OCI-LY7 (cell line): ENCODE measurements around the gene ERC1. TPM values are rescaled to one million over a fixed set of nuclear protein-coding genes. Genes with fewer than 3 reads are reported as not detected.

Experiments
- BruUV-seq: library from RNA; stranded (reverse); fragments of 400-500 nt; replicated peaks from 2 replicates; lab custom pipeline; 2021; lab: Mats Ljungman, UMichigan
- CTCF ChIA-PET: fragments of 300-600 bp; sonication (Branson Sonifier 250); formaldehyde crosslinking; loops from one replicate; lab custom pipeline; 2022; ENCODE audit warnings: antibody characterized with exemption; ENCODE audit not compliant: unreplicated experiment; lab: Charles Lee
- POLR2A ChIA-PET: fragments of 300-600 bp; sonication (Branson Sonifier 250); formaldehyde crosslinking; loops from one replicate; lab custom pipeline; 2022; ENCODE audit warnings: antibody characterized with exemption; lab: Charles Lee
- DNase-seq: peaks from one replicate; pipeline ENCODE4 v3.0.0-alpha.2; 2015; ENCODE audit warnings: low spot score
- H2AFZ ChIP-seq: fragments of 200-600 bp; sonication (generic), shearing (Covaris generic); 2 replicates; pipeline ENCODE4 v1.6.1; 2014; ENCODE audit warnings: mild to moderate bottlenecking, antibody characterized with exemption, low read length, moderate library complexity
- H3K27ac ChIP-seq: fragments of 200-600 bp; sonication (generic); 2 replicates; pipeline ENCODE4 v1.5.1; 2014; ENCODE audit warnings: mixed run types, low read depth, mild to moderate bottlenecking, moderate library complexity, low read length, inconsistent platforms; ENCODE audit not compliant: poor library complexity, severe bottlenecking
- H3K36me3 ChIP-seq: fragments of 200-600 bp; sonication (generic); 2 replicates; pipeline ENCODE4 v1.6.1; 2014; ENCODE audit warnings: mild to moderate bottlenecking, antibody characterized with exemption, low read length, moderate library complexity, mixed read lengths; ENCODE audit not compliant: insufficient read depth
- H3K4me1 ChIP-seq: fragments of 200-600 bp; sonication (generic); 2 replicates; pipeline ENCODE4 v1.5.1; 2014; ENCODE audit warnings: mild to moderate bottlenecking, low read length; ENCODE audit not compliant: insufficient read depth, poor library complexity, severe bottlenecking
- H3K4me2 ChIP-seq: fragments of 200-600 bp; sonication (generic); 2 replicates; pipeline ENCODE4 v1.6.1; 2014; ENCODE audit warnings: mild to moderate bottlenecking, low read length
- H3K4me3 ChIP-seq: fragments of 200-600 bp; sonication (generic); 2 replicates; pipeline ENCODE4 v1.5.1; 2014; ENCODE audit warnings: mild to moderate bottlenecking, low read depth, low read length; ENCODE audit not compliant: poor library complexity, severe bottlenecking
- H3K79me2 ChIP-seq: fragments of 200-600 bp; sonication (generic); 2 replicates; pipeline ENCODE4 v1.6.1; 2016; ENCODE audit warnings: low read depth, mild to moderate bottlenecking, low read length, moderate library complexity, mixed read lengths; ENCODE audit not compliant: insufficient read depth
- H3K9me2 ChIP-seq: fragments of 200-600 bp; sonication (generic); 2 replicates; pipeline ENCODE4 v1.6.1; 2016; ENCODE audit warnings: mild to moderate bottlenecking, low read length, mixed read lengths; ENCODE audit not compliant: insufficient read depth
- H3K9me3 ChIP-seq: fragments of 200-600 bp; sonication (generic); 2 replicates; pipeline ENCODE4 v1.6.1; 2014; ENCODE audit warnings: mild to moderate bottlenecking, mixed run types, low read length, mixed read lengths
- H4K20me1 ChIP-seq: fragments of 200-600 bp; sonication (generic); 2 replicates; pipeline ENCODE4 v1.6.1; 2014; ENCODE audit warnings: mild to moderate bottlenecking, antibody characterized with exemption, low read length, moderate library complexity, mixed read lengths; ENCODE audit not compliant: insufficient read depth
- CTCF ChIP-seq: fragments of 200-600 bp; sonication (generic); conservative IDR thresholded peaks from 2 replicates; pipeline ENCODE4 v1.5.1; 2014; ENCODE audit warnings: mild to moderate bottlenecking, antibody characterized with exemption, low read length, moderate library complexity, mixed read lengths
- EZH2phosphoT487 ChIP-seq: fragments of 200-600 bp; sonication (generic); IDR thresholded peaks from 2 replicates; pipeline ENCODE4 v1.6.1; 2018; ENCODE audit warnings: low read depth, borderline replicate concordance, mild to moderate bottlenecking, mixed run types, antibody characterized with exemption, low read length, moderate library complexity, mixed read lengths
- intact Hi-C: fragments of 100-400 bp; cut with micrococcal nuclease; formaldehyde crosslinking; loops from one replicate; pipeline ENCODE4 v1.10.0; 2022; ENCODE audit not compliant: unreplicated experiment
- total RNA-seq, 2 experiments: library from RNA; depleted of rRNA in 1 of 2; stranded (reverse); fragments of >200 nt in 1 of 2; shearing (Covaris generic) in 1 of 2; gene quantifications; 2 replicates each; pipeline ENCODE4 v1.2.3, GENCODE V29; 2014 to 2022

Gene ERC1
- total RNA-seq, 2 experiments from 2014 or later = 26.9 to 86.9 TPM

- no peak overlapping the region for H2AFZ ChIP-seq
- no peaks in the 10 kb centered on the region for H3K79me2 ChIP-seq
- peaks cover 27% of the 10 kb centered on the region for H3K36me3 ChIP-seq
- H3K4me2 ChIP-seq = no peak overlapping the region
- peaks cover 14% of the 10 kb centered on the region for H3K4me1 ChIP-seq
- ChIA-PET POLR2A (no interaction called here), CTCF (no interaction called here)
- BruUV-seq = no TSS peak
- no peaks in the 10 kb centered on the region for H3K9me2 ChIP-seq
- H3K27ac ChIP-seq = no peak overlapping the region
- H3K9me3 ChIP-seq = no peaks in the 10 kb centered on the region
- H3K4me3 ChIP-seq = no peak overlapping the region
- intact Hi-C loops = no loop called here
- DNase-seq = no peak
- H4K20me1 ChIP-seq = no peaks in the 10 kb centered on the region
- no peak for TF ChIP-seq EZH2phosphoT487
- no peak for TF ChIP-seq CTCF
Observed at GRCh38 chr12:1444142-1444516, 453.1 kb downstream of the ERC1 start.

- no peak for TF ChIP-seq CTCF
- no peak for TF ChIP-seq EZH2phosphoT487
- Histone ChIP-seq H3K9me3 (no peaks in the 10 kb centered on the region), H2AFZ (no peak overlapping the region), H3K27ac (no peak overlapping the region), H3K79me2 (no peaks in the 10 kb centered on the region), H3K9me2 (no peaks in the 10 kb centered on the region), H3K36me3 (peaks cover 30% of the 10 kb centered on the region), H3K4me2 (peak overlapping the region; percentile 38; the same call in 1 of the 2 replicates), H3K4me3 (no peak overlapping the region), H4K20me1 (no peaks in the 10 kb centered on the region), H3K4me1 (peaks cover 14% of the 10 kb centered on the region)
- DNase-seq = no peak
- POLR2A ChIA-PET = interaction anchor here (1.0 kb wide), 1 partner anchor 10 kb away, joined by 5 read pairs; no protein-coding TSS in a partner anchor
- BruUV-seq = no TSS peak
- CTCF ChIA-PET = no interaction called here
- intact Hi-C loops = no loop called here
Observed at GRCh38 chr12:1445807-1446206, 454.8 kb downstream of the ERC1 start.

GRCh38 chr12:1448336-1448735 is 457.3 kb downstream of the ERC1 start:
- H2AFZ ChIP-seq = no peak overlapping the region
- no peak overlapping the region for H3K4me3 ChIP-seq
- ChIA-PET POLR2A (interaction anchor here (0.7 kb wide), 1 partner anchor 331 kb away, joined by 3 read pairs; no protein-coding TSS in a partner anchor), CTCF (no interaction called here)
- H3K27ac ChIP-seq = no peak overlapping the region
- H3K4me2 ChIP-seq = no peak overlapping the region
- DNase-seq = no peak
- no peaks in the 10 kb centered on the region for H3K79me2 ChIP-seq
- no TSS peak for BruUV-seq
- intact Hi-C loops = no loop called here
- TF ChIP-seq EZH2phosphoT487 (no peak), CTCF (no peak)
- no peaks in the 10 kb centered on the region for H4K20me1 ChIP-seq
- peaks cover 14% of the 10 kb centered on the region for H3K4me1 ChIP-seq
- peaks cover 40% of the 10 kb centered on the region for H3K36me3 ChIP-seq
- no peaks in the 10 kb centered on the region for H3K9me3 ChIP-seq
- no peaks in the 10 kb centered on the region for H3K9me2 ChIP-seq
